Dermis blood vessel endothelial cell (primary cell): Measurements from ENCODE around the gene SSTR3. TPM values are rescaled to one million over a fixed set of nuclear protein-coding genes. Genes with fewer than 3 reads are reported as not detected.

Source experiments
- DNase-seq: peaks from one replicate; pipeline ENCODE4 v3.0.0; 2010
- total RNA-seq: library from RNA; depleted of rRNA; stranded (reverse); fragments of >200 nt; gene quantifications from 2 replicates; pipeline ENCODE4 v1.2.3, GENCODE V29; 2014

The SSTR3 gene
- total RNA-seq, 1 donor from 2014 or later, result not detected

- no peak for DNase-seq
Measured at GRCh38 chr22:37228106-37229011, 16.1 kb upstream of the SSTR3 start.

- DNase-seq, result no peak
Measured at GRCh38 chr22:37226514-37226913, 14.2 kb upstream of the SSTR3 start.

- no peak for DNase-seq
Measured at GRCh38 chr22:37226087-37226486, 13.8 kb upstream of the SSTR3 start.

GRCh38 chr22:37225481-37225880, 13.2 kb upstream of the SSTR3 start:
- DNase-seq, result no peak

GRCh38 chr22:37224757-37225420, 12.6 kb upstream of the SSTR3 start:
- DNase-seq, result no peak

- no peak for DNase-seq
Measured at GRCh38 chr22:37223965-37224551, 11.8 kb upstream of the SSTR3 start.

- DNase-seq, result no peak
Measured at GRCh38 chr22:37222440-37222971, 10.2 kb upstream of the SSTR3 start.

GRCh38 chr22:37221424-37222333, 9.4 kb upstream of the SSTR3 start:
- no peak for DNase-seq

GRCh38 chr22:37220543-37220981, 8.3 kb upstream of the SSTR3 start:
- DNase-seq, result no peak

GRCh38 chr22:37219533-37219932, 7.3 kb upstream of the SSTR3 start:
- DNase-seq, result no peak

GRCh38 chr22:37218771-37219411, 6.6 kb upstream of the SSTR3 start:
- no peak for DNase-seq

GRCh38 chr22:37218399-37218770, 6.1 kb upstream of the SSTR3 start:
- no peak for DNase-seq

- DNase-seq, result no peak
Measured at GRCh38 chr22:37215890-37216289, 3.6 kb upstream of the SSTR3 start.

GRCh38 chr22:37214731-37215030, 2.4 kb upstream of the SSTR3 start:
- no peak for DNase-seq

GRCh38 chr22:37213941-37214730, 1.9 kb upstream of the SSTR3 start:
- no peak for DNase-seq

- DNase-seq, result no peak
Measured at GRCh38 chr22:37213218-37213855, 1.1 kb upstream of the SSTR3 start.

- no peak for DNase-seq
Measured at GRCh38 chr22:37211866-37212173, 457 bp downstream of the SSTR3 start.

GRCh38 chr22:37211075-37211865, 1.0 kb downstream of the SSTR3 start:
- DNase-seq, result no peak

- DNase-seq, result no peak
Measured at GRCh38 chr22:37210041-37210803, 2.1 kb downstream of the SSTR3 start.
